SU-DHL-6 (cell line): ENCODE measurements around the gene ARHGDIB.

Experiments
- EZH2phosphoT487 ChIP-seq: fragments of 200-600 bp; sonication (generic), shearing (Covaris generic); conservative IDR thresholded peaks from 2 replicates; pipeline ENCODE4 v1.6.1; 2018; ENCODE audit warnings: mild to moderate bottlenecking, antibody characterized with exemption, low read length, moderate library complexity, mixed read lengths
- TF ChIP-seq, protein P1 (sequence below): fragments of 200-600 bp; sonication (generic); IDR thresholded peaks from one replicate; pipeline ENCODE4 v1.5.1; 2017; ENCODE audit warnings: antibody characterized with exemption, mild to moderate bottlenecking, low read length, moderate library complexity; ENCODE audit not compliant: insufficient read depth, poor library complexity, severe bottlenecking

DNA sequence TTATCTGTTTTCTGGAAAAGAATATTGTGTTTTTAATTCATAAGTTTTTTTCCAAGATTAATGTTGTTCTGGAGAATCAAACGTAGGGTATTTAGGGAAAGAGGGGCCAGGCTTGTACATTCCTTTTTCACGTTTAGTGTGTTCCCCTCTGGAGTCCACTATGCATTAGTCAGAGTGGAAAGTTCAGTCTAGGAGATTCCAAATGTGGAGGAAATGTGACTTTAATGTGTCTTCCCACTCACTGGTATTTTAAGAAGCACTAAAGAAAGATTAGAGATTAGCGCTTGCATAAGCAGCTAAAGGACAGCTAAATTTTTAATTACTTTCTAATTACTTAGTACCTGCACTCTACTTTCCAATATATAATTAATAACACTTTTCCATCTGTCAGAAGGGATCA, 7.1 kb upstream of the ARHGDIB start:
- TF ChIP-seq EZH2phosphoT487: no peak
- TF ChIP-seq, protein P1, sequence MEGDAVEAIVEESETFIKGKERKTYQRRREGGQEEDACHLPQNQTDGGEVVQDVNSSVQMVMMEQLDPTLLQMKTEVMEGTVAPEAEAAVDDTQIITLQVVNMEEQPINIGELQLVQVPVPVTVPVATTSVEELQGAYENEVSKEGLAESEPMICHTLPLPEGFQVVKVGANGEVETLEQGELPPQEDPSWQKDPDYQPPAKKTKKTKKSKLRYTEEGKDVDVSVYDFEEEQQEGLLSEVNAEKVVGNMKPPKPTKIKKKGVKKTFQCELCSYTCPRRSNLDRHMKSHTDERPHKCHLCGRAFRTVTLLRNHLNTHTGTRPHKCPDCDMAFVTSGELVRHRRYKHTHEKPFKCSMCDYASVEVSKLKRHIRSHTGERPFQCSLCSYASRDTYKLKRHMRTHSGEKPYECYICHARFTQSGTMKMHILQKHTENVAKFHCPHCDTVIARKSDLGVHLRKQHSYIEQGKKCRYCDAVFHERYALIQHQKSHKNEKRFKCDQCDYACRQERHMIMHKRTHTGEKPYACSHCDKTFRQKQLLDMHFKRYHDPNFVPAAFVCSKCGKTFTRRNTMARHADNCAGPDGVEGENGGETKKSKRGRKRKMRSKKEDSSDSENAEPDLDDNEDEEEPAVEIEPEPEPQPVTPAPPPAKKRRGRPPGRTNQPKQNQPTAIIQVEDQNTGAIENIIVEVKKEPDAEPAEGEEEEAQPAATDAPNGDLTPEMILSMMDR: no peak
